Stomach (tissue), 4 donors: ENCODE data around the gene KCNAB2.

Source experiments
- EP300 ChIP-seq: sonication (generic); formaldehyde crosslinking; IDR thresholded peaks from one replicate; pipeline ENCODE4 v1.6.1; 2017; ENCODE audit warnings: antibody characterized with exemption
- POLR2A ChIP-seq, 4 donors: fragments of 450-650 bp; IDR thresholded peaks; one replicate each; pipeline ENCODE4 v1.6.1; 2016; ENCODE audit warnings: antibody characterized with exemption in 4 of 4, control low read depth in 2 of 4, mild to moderate bottlenecking in 1 of 4, moderate library complexity in 1 of 4
- POLR2AphosphoS5 ChIP-seq, 3 donors: sonication (generic); formaldehyde crosslinking; IDR thresholded peaks; one replicate each; pipeline ENCODE4 v1.6.1; 2016; ENCODE audit warnings: antibody characterized with exemption in 3 of 3
- TF ChIP-seq, protein P1 (sequence below), 7 experiments: fragments of 450-650 bp in 4 of 7; fragments of 200-600 bp in 3 of 7; sonication (generic) in 3 of 7; IDR thresholded peaks; one replicate each; pipeline ENCODE4 v1.5.1; 2016 to 2019; ENCODE audit warnings: antibody characterized with exemption in 7 of 7, control low read depth in 2 of 7, mild to moderate bottlenecking in 1 of 7

DNA sequence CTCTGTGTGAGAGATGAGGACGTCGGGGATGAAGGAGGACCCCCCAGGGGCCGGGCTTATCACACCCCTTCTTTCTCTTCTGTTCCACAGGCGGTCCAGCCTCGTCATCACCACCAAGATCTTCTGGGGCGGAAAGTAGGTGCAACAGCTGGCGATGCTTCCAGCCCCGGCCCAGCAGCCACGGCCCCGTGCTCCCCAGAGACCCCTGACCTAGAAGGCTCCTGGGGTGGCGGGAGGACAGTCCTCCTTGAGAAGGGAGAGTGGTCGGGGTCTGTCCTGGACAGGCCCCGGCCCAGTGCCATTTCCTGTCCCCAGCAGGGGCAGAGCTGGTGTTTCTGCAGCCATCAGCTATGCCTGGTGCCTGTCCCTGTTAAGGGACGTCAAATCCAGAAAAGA, 41.7 kb downstream of the KCNAB2 start:
- TF ChIP-seq POLR2A (IDR thresholded peaks at IDR 0.05) (no peak), EP300 (no peak), POLR2AphosphoS5 (IDR thresholded peaks at IDR 0.05) (no peak)
- TF ChIP-seq, protein P1, sequence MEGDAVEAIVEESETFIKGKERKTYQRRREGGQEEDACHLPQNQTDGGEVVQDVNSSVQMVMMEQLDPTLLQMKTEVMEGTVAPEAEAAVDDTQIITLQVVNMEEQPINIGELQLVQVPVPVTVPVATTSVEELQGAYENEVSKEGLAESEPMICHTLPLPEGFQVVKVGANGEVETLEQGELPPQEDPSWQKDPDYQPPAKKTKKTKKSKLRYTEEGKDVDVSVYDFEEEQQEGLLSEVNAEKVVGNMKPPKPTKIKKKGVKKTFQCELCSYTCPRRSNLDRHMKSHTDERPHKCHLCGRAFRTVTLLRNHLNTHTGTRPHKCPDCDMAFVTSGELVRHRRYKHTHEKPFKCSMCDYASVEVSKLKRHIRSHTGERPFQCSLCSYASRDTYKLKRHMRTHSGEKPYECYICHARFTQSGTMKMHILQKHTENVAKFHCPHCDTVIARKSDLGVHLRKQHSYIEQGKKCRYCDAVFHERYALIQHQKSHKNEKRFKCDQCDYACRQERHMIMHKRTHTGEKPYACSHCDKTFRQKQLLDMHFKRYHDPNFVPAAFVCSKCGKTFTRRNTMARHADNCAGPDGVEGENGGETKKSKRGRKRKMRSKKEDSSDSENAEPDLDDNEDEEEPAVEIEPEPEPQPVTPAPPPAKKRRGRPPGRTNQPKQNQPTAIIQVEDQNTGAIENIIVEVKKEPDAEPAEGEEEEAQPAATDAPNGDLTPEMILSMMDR (IDR thresholded peaks at IDR 0.05), result no peak
